Ishikawa (cell line): ENCODE results near the gene COMMD9.

Experiments used
- CEBPB ChIP-seq: IDR thresholded peaks from 2 replicates; pipeline ENCODE4 v1.6.1; 2012
- CREB1 ChIP-seq: IDR thresholded peaks from 2 replicates; pipeline ENCODE4 v1.6.1; 2012; ENCODE audit warnings: low read depth
- EGR1 ChIP-seq: IDR thresholded peaks from 2 replicates; pipeline ENCODE4 v1.6.1; 2012
- EP300 ChIP-seq: IDR thresholded peaks from 2 replicates; pipeline ENCODE4 v1.6.1; 2012; ENCODE audit warnings: borderline replicate concordance
- FOXM1 ChIP-seq: IDR thresholded peaks from 2 replicates; pipeline ENCODE4 v1.6.1; 2012; ENCODE audit warnings: low read depth, borderline replicate concordance
- MAX ChIP-seq: IDR thresholded peaks from 2 replicates; pipeline ENCODE4 v1.6.1; 2012
- NFIC ChIP-seq: IDR thresholded peaks from 2 replicates; pipeline ENCODE4 v1.6.1; 2012
- RAD21 ChIP-seq: IDR thresholded peaks from 2 replicates; pipeline ENCODE4 v1.6.1; 2012; ENCODE audit warnings: low read depth
- REST ChIP-seq: IDR thresholded peaks from 2 replicates; pipeline ENCODE4 v1.6.1; 2012; ENCODE audit warnings: low read depth, mild to moderate bottlenecking
- TAF1 ChIP-seq: IDR thresholded peaks from 2 replicates; pipeline ENCODE4 v1.6.1; 2012; ENCODE audit warnings: low read depth, mild to moderate bottlenecking
- TCF12 ChIP-seq: IDR thresholded peaks from 2 replicates; pipeline ENCODE4 v1.6.1; 2012; ENCODE audit warnings: low read depth
- TEAD4 ChIP-seq: IDR thresholded peaks from 2 replicates; pipeline ENCODE4 v1.6.1; 2012
- USF1 ChIP-seq: IDR thresholded peaks from 2 replicates; pipeline ENCODE4 v1.6.1; 2012
- YY1 ChIP-seq: IDR thresholded peaks from 2 replicates; pipeline ENCODE4 v1.6.1; 2012; ENCODE audit warnings: low read depth
- ZBTB7A ChIP-seq: IDR thresholded peaks from 2 replicates; pipeline ENCODE4 v1.6.1; 2012; ENCODE audit warnings: low read depth

The COMMD9 gene

GRCh38 chr11:36326524-36327419 lies 37.5 kb upstream of the COMMD9 start:
- TF ChIP-seq CREB1 (no peak), FOXM1 (no peak), ZBTB7A (no peak), TCF12 (no peak), EGR1 (no peak), TAF1 (no peak), USF1 (no peak), TEAD4 (peak; percentile 63)

- TF ChIP-seq RAD21 (no peak), MAX (no peak), REST (no peak), TCF12 (no peak), CREB1 (no peak), USF1 (no peak), EP300 (no peak), YY1 (no peak), TAF1 (no peak)
Observed at GRCh38 chr11:36317992-36318391, 28.8 kb upstream of the COMMD9 start.

- TF ChIP-seq YY1 (no peak), REST (no peak), ZBTB7A (no peak), USF1 (no peak), NFIC (peak; percentile 10; the same call in 1 of the 2 replicates)
Observed at GRCh38 chr11:36316049-36316448, 26.8 kb upstream of the COMMD9 start.

- TF ChIP-seq CREB1 (no peak), EP300 (no peak), CEBPB (no peak), NFIC (no peak), TCF12 (no peak), TEAD4 (no peak), YY1 (no peak), RAD21 (no peak), REST (no peak), MAX (no peak), USF1 (no peak), EGR1 (no peak), TAF1 (no peak), ZBTB7A (no peak), FOXM1 (no peak)
Observed at GRCh38 chr11:36314434-36314767, 25.2 kb upstream of the COMMD9 start.
